Measurements from ENCODE around the gene HIP1. TPM values are rescaled to one million over a fixed set of nuclear protein-coding genes. Genes with fewer than 3 reads are reported as not detected.
A peak's percentile ranks its signal among the peaks of the same experiment; 100 is the strongest.
"Not testable (repeated sequence)": the region's sequence is repeated elsewhere in the genome, so short reads cannot be mapped to it uniquely, and the experiment has no call there.

HIP1 gene
- total and polyA plus RNA-seq, 4 donors, result 10.2 to 51.2 (median 28.6) TPM

DNA sequence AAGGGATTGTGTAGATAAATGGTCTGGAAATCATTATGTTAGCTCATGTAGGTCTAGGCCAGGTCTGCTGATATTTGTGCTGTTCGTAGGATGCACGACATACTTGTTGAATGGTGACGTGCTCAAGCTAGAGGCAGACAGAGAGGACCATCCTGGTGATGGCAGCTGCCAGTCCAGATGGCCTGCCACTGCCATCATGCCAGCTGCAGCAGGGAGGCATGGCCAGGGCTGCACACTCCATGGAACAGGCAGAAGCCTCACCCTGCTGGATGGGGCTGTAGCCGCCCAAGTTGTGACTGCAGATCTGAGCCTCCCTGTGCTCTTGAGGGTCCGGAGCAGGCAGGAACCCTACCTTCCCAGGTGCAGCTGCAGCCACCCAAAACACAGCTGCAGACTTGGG is 166.3 kb downstream of the HIP1 start:
- Histone ChIP-seq H3K27ac (ENCODE audit: low read depth in 1 of 2, low read length in 1 of 2) (no peak overlapping the region), H3K27me3 (ENCODE audit: control insufficient read depth in 3 of 3, insufficient read depth in 3 of 3, low read length in 2 of 3) (no peaks in the 10 kb centered on the region), H3K9me3 (ENCODE audit: control insufficient read depth in 4 of 4, insufficient read depth in 3 of 4, low read length in 3 of 4) (no peaks in the 10 kb centered on the region), H3K36me3 (ENCODE audit: control insufficient read depth in 4 of 4, insufficient read depth in 4 of 4, low read length in 4 of 4) (peaks cover 2 to 41% (median 10%) of the 10 kb centered on the region in 4 donors), H3K4me3 (no peak overlapping the region), H3K9ac (ENCODE audit: insufficient read depth in 1 of 2, low read length in 2 of 2) (no peak overlapping the region), H3K4me1 (ENCODE audit: control insufficient read depth in 5 of 5, insufficient read depth in 5 of 5, low read length in 5 of 5) (no peaks in the 10 kb centered on the region)
- WGBS, 2 donors, result 98 to 99% methylated on average over 5 of the region's 5 CpGs
- no peak for DNase-seq
- TF ChIP-seq CTCF (IDR thresholded peaks at IDR 0.05; ENCODE audit: control extremely low read depth, extremely low read depth), result no peak
- ATAC-seq (ENCODE audit: insufficient read depth, low FRiP score), result no peak

- Histone ChIP-seq H3K4me1 (ENCODE audit: control insufficient read depth in 5 of 5, insufficient read depth in 5 of 5, low read length in 5 of 5) (no peaks in the 10 kb centered on the region), H3K36me3 (ENCODE audit: control insufficient read depth in 4 of 4, insufficient read depth in 4 of 4, low read length in 4 of 4) (peaks cover 2 to 41% (median 11%) of the 10 kb centered on the region in 4 donors), H3K27me3 (ENCODE audit: control insufficient read depth in 3 of 3, insufficient read depth in 3 of 3, low read length in 2 of 3) (no peaks in the 10 kb centered on the region), H3K9ac (ENCODE audit: insufficient read depth in 1 of 2, low read length in 2 of 2) (no peak overlapping the region), H3K4me3 (no peak overlapping the region), H3K27ac (ENCODE audit: low read depth in 1 of 2, low read length in 1 of 2) (no peak overlapping the region), H3K9me3 (ENCODE audit: control insufficient read depth in 4 of 4, insufficient read depth in 3 of 4, low read length in 3 of 4) (no peaks in the 10 kb centered on the region)
- no peak for DNase-seq
- TF ChIP-seq CTCF (IDR thresholded peaks at IDR 0.05; ENCODE audit: control extremely low read depth, extremely low read depth), result no peak
- 96% methylated on average over 4 of the region's 4 CpGs for WGBS, 2 donors
- no peak for ATAC-seq (ENCODE audit: insufficient read depth, low FRiP score)
These were observed 167.5 kb downstream of the HIP1 start for GRCh38 chr7:75571209-75571608.

DNA sequence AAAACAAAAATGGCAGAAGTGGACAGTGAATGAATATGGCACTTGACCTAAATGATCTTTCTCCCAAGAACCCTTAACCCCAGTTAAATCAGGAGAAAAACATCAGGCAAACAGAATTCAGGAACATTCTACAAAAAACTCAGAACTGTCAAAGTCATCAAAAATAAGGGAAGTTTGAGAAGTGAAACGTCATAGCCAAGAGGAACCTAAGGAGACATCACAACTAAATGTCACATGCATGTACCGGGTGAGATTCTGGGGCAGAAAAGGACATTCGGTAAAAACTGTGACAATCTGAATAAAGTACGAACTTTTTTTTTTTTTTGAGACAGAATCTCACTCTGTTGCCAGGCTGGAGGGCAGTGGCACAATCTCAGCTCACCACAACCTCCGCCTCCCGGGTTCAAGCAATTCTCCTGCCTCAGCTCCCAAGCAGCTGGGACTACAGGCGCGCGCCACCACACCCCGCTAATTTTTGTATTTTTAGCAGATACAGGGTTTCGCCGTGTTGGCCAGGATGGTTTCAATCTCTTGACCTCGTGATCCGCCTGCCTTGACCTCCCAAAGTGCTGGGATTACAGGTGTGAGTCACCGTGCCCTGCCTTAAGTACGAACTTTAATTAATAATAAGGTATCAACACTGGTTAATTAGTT is 169.0 kb downstream of the HIP1 start:
- H3K9me3 ChIP-seq (ENCODE audit: control insufficient read depth in 4 of 4, insufficient read depth in 3 of 4, low read length in 3 of 4); H3K27me3 ChIP-seq (ENCODE audit: control insufficient read depth in 3 of 3, insufficient read depth in 3 of 3, low read length in 2 of 3); ATAC-seq (ENCODE audit: insufficient read depth, low FRiP score); H3K4me3 ChIP-seq; H3K4me1 ChIP-seq (ENCODE audit: control insufficient read depth in 5 of 5, insufficient read depth in 5 of 5, low read length in 5 of 5); H3K27ac ChIP-seq (ENCODE audit: low read depth in 1 of 2, low read length in 1 of 2); H3K9ac ChIP-seq (ENCODE audit: insufficient read depth in 1 of 2, low read length in 2 of 2): not testable (repeated sequence)
- peak in 1 of 3 donors; percentile 8 for DNase-seq
- peaks cover 2 to 36% (median 12%) of the 10 kb centered on the region in 4 donors for H3K36me3 ChIP-seq (ENCODE audit: control insufficient read depth in 4 of 4, insufficient read depth in 4 of 4, low read length in 4 of 4)
- WGBS, 2 donors, result 75 to 84% methylated on average over 16 of the region's 16 CpGs

- no peak for ATAC-seq (ENCODE audit: insufficient read depth, low FRiP score)
- no peak for TF ChIP-seq CTCF (IDR thresholded peaks at IDR 0.05; ENCODE audit: control extremely low read depth, extremely low read depth)
- peaks cover 0 to 1% (median 0%) of the 10 kb centered on the region in 5 donors for H3K4me1 ChIP-seq (ENCODE audit: control insufficient read depth in 5 of 5, insufficient read depth in 5 of 5, low read length in 5 of 5)
- DNase-seq, result no peak
- 94 to 96% methylated on average over 12 of the region's 12 CpGs for WGBS, 2 donors
- no peaks in the 10 kb centered on the region for H3K27me3 ChIP-seq (ENCODE audit: control insufficient read depth in 3 of 3, insufficient read depth in 3 of 3, low read length in 2 of 3)
- no peak overlapping the region for H3K4me3 ChIP-seq
- H3K36me3 ChIP-seq (ENCODE audit: control insufficient read depth in 4 of 4, insufficient read depth in 4 of 4, low read length in 4 of 4), result peaks cover 0 to 32% (median 5%) of the 10 kb centered on the region in 4 donors
- no peak overlapping the region for H3K27ac ChIP-seq (ENCODE audit: low read depth in 1 of 2, low read length in 1 of 2)
- H3K9me3 ChIP-seq (ENCODE audit: control insufficient read depth in 4 of 4, insufficient read depth in 3 of 4, low read length in 3 of 4), result peaks cover 0 to under 1% (median 0%) of the 10 kb centered on the region in 4 donors
- H3K9ac ChIP-seq (ENCODE audit: insufficient read depth in 1 of 2, low read length in 2 of 2), result no peak overlapping the region
These were observed 170.7 kb downstream of the HIP1 start for GRCh38 chr7:75567948-75568595.
